NCI-H446 (cell line): Measurements from ENCODE around the gene FBXL12.
"Not testable (repeated sequence)": the region's sequence is repeated elsewhere in the genome, so short reads cannot be mapped to it uniquely, and the experiment has no call there.

Experiments
- DNase-seq, 2 experiments: peaks; one replicate each; lab custom pipeline; 2025; lab: John Stamatoyannopoulos, UW

FBXL12 gene

DNA sequence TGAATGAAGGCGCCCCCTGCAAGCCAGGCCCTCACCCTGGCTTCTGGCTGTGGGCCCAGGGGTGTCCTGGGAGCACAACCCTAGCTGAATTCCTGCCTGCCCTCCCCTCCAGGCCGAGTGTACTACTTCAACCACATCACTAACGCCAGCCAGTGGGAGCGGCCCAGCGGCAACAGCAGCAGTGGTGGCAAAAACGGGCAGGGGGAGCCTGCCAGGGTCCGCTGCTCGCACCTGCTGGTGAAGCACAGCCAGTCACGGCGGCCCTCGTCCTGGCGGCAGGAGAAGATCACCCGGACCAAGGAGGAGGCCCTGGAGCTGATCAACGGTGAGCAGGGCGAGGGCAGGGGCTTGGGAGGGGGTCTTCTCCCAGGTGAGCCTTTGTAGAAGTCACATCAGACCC lies 19.4 kb upstream of the FBXL12 start:
- DNase-seq = no peak

DNA sequence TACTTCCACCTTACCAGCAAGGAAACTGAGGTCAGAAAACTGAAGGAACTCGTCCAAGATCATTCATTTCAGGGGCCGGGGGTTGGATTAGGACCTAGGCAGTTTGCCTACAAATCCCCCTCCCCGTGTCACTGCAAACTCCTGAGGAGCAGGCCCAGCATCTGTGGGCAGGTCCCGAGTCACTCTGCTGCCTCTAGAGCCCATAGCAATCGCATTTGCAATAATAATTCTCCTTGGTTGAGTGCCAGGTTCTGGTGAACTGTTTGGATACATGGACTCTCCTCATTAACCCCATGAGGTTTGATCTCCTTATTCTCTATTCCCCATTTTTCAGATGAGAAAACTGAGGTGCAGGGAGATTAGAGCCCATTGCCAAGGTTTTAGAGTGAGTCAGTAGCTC lies 17.1 kb upstream of the FBXL12 start:
- DNase-seq = peak in 1 of 2 experiments; percentile 19

DNA sequence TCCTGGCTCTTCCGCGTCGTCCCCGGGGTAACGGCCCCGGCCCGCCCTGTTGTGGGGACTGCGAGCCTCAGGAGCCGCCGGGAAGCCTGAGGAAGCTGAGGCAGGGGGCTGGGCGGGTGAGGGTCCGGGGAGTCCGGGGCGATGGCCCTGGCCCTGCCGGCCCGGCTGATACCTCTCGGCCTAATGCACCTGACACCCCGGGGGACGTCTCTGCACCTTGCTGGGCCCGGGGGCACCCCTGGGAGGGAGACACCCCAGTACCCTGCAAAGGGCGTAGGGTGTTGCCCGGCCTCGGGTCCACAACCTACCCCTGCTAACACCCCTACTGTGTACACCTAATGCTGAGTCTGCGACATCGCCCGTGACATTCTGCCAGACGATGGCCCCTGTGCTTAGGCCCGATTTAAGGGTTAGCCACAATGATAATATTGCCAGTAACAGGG lies 16.6 kb upstream of the FBXL12 start:
- no peak for DNase-seq

DNA sequence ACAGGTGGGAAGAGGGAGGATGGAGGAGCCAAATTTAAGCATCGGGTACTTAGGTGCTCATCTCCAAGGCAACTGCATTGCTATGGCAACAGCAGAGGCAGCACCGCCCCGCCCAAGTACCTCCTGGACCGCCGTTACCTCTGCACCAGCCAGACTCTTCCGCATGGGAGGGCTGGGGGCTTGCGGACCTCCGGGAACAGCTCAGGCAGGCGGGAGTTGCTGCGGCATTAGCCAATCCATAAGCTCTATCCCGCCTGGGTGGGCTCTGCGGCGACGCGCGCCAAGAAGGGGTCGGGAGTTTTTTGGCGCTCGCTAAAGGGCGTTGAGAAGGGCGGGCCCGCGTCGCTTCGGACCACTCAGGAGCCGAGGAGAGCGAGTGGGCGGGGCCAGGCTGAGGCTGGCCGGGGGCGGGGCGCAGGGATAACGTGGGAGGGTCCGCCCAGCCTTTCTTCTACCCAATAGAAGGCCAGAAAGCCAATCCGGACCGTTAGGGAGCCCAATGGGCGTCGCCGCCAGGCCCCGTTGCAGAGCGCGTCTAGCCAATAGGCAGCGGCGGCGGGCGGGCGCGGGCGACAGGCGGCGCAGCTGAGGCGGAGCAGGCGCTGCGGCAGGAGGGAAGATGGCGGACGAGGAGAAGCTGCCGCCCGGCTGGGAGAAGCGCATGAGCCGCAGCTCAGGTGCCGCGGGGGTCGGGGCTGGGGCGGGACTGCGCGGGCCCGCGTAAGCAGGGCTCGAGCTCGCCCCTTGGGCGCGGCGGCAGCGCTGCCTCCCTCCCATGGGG lies 16.0 kb upstream of the FBXL12 start, which contains the start of gene PIN1:
Gene PIN1, plus strand, starts transcription at position 593 of the 781 bp plus-strand sequence. Its CDS starts 27 bp downstream, at position 620.
- DNase-seq = peak; percentile 98 to 99

DNA sequence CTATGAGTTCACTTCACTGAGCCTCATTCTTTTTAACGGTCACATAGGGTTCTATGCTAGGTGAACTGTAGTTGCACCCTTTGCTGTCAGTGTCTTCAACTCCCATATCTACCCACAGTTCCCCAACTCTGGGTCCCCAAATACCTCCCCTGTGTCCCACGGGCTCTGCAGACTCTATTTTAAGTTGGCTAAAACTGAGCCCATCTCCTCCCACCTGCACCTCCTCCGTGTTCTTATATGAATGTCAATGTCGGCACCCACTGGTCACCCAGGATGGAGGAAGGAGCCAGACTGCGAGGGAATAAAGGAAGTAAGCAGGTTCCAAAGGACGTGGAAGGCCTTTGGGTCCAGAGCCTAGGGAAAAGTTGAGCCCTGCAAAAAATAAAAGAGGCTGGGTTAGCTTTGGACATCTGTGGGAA lies 15.4 kb upstream of the FBXL12 start:
- no peak for DNase-seq

DNA sequence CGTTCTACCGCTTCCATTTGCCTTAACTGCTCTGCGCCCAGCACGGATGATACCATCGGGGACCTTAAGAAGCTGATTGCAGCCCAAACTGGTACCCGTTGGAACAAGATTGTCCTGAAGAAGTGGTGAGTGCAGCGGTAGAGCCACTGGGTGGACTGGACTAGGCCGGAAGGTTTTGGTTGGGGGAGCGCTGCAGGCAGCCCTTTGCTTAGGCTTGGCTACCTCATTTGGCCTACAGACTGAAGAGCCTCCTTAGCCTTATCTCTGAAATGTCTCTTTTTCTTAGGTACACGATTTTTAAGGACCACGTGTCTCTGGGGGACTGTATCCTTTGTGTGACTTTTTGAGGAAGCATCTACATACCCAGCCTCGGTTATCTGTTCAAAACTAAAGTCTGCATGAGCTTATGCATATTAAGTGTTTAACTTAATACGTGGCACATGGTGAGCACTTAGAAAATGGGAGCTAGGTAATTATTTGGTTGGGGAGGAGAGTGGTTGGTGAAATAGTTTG lies 9.7 kb upstream of the FBXL12 start:
- DNase-seq = no peak

DNA sequence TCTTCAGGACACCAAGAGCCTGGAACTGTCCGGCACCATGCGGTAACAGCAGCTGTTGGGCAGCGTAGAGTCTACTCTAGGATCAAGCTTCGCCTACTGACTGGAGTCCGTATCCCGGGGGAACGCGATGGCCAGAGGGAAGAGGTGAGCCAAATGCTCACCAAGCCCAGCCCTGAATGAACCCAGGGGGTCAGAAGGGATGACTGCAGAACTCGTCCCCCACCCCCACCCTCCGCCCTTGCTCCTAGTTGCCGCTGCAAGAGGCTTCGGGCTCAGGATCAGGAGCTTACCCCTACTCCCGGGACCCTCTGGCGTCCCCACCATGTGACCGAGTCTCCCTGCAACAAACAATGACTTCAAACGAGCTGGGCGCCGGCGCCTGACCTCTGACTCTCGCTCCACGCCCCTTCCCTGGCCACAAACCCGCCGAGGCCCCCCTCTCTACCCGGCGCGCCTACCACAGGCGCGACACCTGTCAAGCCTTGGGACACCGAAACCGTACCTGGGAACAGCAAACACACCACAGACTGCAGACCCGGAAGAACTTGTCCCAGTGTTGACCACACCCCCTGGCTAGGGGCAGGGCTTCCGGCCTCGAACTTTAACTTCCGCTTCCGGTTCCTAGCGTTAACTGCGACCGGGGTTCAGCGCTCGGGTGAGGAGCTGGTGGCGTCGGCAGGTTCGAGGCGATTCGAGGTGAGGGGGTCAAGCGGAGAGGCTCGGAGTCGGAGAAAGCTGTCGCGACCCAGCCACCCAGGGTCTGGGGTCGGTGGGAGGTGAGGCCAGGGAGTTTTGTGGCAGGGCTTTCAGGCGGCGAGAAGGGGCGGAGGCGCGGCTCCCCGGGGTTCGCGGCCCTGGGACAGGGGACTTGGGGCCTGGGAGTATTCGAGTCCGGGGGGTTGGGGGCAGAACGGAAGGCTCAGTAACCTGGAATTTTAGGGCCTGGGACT lies 8.7 kb upstream of the FBXL12 start, which contains the start of gene UBL5:
Gene UBL5, plus strand, starts transcription at position 630 of the 950 bp plus-strand sequence. CDS start 420 bp downstream, outside the sequence.
- peak; percentile 66 to 87 for DNase-seq

DNA sequence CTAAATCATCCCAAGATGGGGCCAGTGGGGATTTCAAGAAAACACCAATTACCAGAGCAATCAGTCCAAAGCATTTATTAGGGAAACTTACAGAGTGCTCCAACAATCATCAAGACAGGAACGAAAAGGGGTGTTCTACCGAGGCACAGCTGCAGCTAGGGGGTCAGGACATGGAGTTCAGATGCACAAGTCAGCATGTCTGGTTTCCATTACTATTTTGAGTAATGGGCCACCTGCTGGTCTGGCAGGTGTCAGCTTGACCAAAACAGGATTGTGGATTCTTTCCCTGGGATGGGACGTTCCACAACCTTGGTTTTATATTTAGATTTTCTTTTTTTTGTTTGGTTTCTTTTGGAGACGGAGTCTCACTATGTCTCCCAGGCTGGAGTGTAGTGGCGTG lies 4.9 kb upstream of the FBXL12 start:
- no peak for DNase-seq

DNA sequence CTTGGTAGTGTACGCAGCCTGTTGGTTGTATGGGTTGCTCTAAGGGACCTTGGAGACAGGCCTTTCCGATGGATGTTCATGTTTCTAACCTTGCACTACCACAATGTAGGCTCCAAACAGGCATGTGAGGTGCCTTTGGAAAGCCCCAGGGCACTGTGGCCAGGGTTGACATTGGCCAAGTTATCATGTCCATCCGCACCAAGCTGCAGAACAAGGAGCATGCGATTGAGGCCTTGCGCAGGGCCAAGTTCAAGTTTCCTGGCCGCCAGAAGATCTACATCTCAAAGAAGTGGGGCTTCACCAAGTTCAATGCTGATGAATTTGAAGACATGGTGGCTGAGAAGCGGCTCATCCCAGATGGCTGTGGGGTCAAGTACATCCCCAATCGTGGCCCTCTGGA lies 1.2 kb upstream of the FBXL12 start:
- DNase-seq = not testable (repeated sequence)

DNA sequence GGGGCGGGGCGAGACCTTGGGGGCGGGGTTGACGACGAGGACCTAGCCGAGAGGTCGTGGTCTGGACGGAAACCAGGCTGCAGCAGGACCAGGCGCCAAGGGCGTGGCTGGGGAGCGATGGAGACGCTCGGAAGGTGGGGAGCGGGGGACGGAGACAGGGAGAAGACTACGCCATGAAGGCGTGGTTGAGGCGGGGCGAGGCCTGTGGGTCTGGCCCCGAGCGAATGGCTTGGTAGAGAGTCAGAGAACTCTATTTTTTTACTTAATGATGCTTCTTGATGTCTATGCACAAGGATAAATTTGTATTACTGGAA lies 674 bp upstream of the FBXL12 start:
- DNase-seq = no peak

DNA sequence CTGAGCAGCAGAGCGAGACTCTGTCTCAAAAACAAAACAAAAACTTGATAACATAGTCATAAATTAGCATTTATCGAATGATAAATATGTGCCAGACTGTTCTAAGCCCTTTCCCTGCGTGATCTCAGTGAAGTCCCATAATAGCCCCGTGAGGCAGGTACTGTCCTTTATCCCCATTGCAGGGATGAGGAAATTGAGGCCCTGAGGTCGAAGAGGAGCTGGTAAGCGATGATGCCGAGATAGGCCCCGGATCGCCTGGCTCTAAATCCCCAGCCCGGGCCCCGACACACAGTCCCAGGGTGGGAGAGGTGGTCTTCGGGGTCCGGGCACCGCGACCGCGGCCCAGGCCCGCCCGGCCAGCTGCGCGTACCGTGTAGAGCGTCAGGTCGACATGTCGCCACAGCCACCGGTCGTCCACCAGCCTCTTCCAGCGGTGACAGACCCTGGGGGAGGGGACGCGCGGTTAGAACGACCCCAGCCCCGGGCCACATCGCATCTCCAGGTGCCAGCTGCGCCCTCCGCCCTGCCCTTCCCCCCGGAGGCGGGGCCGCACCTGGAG lies 625 bp downstream of the FBXL12 start:
- DNase-seq = no peak

DNA sequence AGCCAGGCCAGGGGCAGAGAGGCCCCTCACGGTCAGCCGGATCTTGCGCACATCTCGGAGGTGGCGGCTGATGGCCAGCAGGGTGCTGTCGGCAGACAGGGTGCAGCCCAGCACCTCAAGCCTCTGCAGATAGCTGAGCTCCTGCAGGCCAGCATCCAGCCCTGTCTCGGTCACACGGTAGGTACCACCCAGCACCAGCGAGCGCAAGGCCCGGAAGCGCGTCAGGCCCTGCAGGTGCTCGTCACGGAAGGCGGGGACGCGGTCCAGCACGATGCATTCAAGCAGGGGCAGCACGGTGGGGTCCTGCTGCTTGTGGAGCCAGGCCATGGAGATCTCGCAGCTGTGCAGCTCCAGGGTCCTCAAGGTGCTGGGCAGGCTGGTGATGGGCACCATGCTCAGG lies 7.7 kb downstream of the FBXL12 start:
- no peak for DNase-seq

DNA sequence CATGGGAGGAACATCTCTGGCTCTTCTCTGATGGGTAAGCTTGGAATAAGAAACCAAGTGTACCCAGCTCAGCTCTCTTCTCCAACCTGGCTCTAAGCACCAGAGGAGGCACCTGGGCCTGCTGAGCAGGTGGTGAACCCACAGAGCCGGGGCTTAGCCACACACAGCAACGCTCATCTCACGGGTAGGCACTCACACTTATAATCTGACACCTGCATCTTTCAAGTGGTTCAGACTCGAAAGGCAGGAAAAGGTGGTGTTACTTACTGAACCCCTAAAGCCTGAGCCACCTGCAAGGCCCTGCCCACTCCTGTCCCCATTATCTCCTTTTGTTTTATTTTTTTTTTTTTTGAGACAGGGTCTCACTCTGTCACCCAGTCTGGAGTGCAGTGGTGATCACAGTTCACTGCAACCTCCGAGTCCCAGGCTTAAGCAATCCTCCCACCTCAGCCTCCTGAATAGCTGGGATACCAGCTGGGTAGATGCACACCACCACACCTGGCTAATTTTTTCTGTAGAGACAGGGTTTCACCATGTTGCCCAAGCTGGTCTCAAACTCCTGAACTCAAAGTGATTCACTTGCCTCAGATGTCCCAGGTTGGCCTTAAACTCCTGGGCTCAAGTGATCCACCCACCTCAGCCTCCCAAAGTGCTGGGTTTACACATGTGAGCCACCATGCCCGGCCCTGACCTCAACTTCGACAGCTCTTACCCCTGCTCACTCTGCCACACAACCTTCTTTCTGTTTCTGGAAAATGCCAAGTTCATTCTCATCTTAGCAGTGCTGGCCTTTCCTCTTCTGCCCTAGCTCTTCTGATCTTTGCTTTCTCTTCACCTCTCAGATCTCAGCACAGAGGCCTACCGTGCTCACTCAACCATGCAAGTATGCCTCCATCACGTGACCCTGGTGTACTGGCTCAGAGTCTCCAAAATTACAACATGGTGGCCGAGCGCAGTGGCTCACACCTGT lies 9.7 kb downstream of the FBXL12 start:
- DNase-seq = no peak

DNA sequence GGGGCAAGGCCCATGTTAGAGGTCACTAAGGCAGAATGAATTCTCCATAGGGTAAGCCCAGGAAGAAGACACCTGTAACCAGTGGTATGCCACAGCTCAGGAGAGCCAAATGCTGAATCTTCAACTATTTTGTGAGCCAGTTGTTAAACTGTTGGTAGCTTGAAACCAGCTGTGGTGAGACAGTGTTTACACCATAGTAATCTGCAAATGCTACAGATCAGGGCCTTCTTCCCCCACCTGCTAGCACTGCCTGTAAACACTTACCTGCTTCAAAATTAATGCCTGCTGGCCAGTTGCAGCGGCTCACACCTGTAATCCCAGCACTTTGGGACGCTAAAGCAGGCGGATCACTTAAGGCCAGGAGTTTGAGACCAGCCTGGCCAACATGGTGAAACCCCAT lies 12.1 kb downstream of the FBXL12 start:
- no peak for DNase-seq

DNA sequence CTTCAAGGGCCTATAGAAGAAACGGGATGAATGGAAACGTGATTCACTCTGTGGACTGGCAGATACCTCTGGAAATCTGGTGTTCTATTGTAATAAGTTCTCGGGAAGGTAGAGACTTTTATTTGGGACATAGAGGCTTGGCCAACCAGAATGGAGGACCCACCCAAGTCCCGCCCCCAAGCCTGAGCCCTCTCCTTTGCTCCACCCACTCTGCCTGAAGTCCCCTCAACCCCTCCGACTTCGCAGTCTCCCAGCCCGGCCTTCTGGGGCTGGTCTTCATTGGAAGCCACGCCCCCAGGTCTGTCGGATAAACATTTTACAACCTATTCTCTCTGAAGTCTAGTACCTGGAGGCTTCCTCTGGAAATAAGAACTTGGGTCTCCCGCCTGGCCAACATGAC lies 16.9 kb downstream of the FBXL12 start:
- no peak for DNase-seq

DNA sequence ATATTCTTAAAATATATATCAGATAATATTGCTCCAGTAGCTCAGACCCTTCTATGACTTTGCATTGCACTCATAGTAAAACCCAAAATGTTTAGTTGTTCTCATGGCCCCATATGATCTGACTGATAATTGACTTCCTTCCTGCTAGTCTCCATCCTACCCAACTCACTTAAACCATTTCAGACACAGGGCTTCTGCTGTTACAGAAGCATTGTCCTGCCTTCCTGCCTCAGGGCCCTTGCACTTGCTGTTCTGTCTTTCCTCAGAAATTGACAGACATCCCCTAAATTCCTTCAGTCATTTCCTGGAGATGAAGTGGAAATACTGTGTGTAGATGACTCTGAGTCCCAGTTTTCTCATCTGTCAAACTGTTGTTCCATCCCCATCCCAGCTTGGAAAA lies 19.7 kb downstream of the FBXL12 start:
- no peak for DNase-seq

DNA sequence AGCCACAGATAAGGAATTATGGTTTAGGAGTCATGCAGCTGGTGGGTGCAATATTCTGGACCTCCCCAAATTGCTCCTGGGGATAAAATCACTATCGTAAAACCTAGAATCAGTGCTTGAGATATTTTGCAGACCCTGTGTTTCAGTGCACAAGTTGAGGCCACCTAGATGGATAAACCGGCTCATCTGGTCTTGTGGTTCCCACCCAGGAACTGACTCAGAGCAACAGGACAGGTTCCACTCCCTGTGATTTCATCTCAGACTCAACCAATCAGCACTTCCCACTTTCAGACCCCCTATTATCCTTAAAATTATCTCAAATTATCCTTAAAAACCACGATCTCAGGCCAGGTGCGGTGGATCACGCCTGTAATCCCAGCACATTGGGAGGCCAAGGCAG lies 21.0 kb downstream of the FBXL12 start:
- DNase-seq = no peak

DNA sequence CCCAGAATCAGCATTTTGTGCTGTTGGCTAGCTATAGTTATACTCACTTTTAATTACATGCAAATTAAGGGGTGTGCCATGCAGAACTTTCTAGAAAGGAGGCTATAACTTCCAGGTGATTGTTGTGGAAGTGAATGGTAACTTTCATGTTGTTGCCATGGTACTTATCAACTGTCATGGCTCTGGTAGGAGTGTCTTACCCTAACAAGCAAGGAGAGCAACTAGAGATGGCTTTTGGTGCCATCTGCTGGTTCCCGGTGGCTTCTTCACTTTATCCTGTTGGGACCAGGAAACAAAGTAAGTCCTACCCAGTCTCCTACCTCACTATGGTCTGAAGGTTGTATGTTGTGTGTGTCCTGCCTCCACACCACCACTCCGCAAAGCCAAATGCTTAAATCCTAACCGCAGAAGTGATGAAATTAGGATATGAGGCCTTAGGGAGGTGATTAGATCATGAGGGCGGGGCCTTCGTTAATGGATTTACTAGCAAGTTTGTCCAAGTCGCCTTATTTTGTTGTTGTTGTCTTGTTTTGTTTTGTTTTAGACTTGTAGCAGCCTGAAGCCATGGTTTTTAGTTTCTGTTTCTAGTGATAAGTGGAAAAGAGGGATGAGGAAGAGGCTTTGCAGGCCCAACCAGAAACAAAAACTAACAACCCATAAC lies 22.6 kb downstream of the FBXL12 start:
- DNase-seq = peak; percentile 87 to 89

DNA sequence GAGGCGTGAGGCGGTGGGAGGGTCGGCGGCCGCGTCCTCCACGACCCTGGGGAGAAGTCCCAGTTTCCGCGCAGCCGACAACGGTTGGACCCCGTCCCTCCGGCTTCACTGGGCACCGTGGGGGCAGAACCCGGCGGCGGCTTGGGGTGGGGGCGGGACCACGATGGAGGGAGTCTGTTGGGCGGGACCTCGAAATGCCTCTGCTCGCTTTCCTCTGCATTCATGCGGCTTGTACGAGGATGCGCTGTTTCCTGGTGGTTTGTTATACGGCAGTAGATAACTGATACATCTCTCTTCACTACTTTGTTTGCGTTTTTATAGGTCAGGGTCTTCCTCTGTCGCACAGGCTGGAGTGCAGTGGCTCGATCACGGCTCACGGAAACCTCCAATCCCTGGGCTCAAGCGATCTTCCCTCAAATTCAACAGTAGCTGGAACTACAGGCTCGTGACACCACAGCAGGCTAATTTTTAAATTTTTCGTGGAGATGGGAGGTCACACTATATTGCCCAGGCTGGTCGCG lies 25.7 kb downstream of the FBXL12 start:
- DNase-seq = peak; percentile 50 to 59
